HG03460 (cell line): ENCODE measurements around the gene PYGM.

ENCODE experiments used
- ATAC-seq: cut with Tn5 transposase; IDR thresholded peaks from one replicate; pipeline ENCODE4 v1.9.1; 2021; ENCODE audit not compliant: unreplicated experiment

Gene PYGM

GRCh38 chr11:64791781-64792291, 32.1 kb upstream of the PYGM start:
- no peak for ATAC-seq

GRCh38 chr11:64790205-64791095, 30.7 kb upstream of the PYGM start:
- no peak for ATAC-seq

DNA sequence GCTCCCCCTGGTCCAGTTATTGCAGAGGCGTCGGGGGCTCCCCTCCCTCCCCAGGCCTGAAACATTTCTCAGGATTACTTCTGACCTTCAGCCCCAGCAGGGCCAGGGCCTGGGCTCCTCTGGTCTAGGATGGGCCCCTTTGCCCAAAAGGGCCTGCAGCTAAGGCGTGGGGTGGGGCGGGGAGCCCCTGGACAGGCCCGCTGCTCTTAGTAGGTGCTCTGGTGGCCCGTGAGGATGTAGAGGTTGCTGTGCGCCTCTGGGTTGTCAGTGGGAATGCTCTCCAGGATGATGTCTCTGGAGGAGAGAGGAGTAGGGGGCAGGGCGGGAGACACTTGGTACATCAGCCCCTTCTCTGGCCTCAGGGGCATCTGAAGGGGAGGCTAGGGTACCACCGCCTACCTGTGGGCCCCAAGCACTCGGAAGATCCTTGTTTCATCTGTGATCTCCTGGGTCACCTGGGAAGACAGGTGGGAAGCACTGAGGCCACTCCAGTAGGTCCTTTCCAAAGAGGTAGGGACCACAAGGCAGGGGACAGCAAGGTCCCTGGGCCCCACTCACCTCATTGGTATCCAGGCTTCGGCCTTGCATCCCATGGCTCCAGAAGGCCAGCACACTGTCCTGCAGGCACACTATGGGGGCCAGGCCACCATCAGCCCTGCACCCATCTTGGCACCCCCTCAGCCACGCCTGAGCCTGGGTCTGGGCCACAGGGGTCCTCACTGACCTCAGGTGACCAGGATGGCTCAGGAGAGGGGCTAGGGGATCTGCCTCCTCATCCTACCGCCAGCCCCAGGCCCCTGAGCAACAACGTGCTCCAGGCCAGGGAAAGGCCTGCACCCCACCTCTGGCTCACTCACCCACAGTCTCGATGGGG, 29.8 kb upstream of the PYGM start:
- no peak for ATAC-seq

DNA sequence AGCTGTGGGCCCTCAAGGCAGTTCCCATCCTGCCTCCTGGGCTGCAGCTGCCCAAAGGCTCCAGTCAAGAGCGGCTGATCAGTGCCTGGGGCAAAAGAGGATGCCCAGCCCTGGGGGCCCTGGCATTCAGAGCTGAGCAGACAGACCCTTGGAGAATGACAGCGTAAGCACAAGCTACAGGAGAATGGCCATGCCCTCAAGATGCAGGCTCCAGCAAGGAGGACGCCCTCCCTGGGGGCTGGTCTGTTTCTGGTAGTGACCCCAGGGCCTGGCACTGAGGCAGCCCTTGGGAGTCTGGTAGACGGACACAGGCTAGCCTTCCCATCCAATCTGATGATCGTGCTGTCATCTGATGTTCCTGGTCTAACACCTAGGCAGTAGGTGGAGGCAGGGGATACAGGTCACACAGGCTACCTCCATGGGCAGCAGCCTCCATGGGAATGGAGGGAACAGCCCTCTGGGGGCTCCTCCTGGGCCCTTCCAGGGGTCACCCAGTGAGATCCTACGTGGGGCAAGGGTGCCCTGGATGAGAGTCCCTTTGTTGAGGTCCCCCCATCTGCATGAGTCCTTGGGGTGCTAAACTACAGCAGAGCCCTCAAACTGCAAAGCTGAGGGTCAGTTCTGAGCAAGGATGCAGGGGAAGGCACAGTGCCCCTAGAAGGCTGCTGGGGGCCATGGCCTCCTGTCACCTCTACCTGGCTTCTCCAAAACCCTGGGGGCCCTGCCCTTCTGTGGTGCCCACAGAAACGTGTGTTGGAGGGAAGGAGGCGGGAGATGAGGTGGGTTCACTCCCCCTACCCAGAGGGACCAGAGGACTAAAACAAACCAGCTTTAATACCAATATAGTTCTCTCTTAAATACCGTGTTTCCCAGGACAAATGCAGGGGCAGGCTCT, 28.8 kb upstream of the PYGM start:
- ATAC-seq, result no peak

DNA sequence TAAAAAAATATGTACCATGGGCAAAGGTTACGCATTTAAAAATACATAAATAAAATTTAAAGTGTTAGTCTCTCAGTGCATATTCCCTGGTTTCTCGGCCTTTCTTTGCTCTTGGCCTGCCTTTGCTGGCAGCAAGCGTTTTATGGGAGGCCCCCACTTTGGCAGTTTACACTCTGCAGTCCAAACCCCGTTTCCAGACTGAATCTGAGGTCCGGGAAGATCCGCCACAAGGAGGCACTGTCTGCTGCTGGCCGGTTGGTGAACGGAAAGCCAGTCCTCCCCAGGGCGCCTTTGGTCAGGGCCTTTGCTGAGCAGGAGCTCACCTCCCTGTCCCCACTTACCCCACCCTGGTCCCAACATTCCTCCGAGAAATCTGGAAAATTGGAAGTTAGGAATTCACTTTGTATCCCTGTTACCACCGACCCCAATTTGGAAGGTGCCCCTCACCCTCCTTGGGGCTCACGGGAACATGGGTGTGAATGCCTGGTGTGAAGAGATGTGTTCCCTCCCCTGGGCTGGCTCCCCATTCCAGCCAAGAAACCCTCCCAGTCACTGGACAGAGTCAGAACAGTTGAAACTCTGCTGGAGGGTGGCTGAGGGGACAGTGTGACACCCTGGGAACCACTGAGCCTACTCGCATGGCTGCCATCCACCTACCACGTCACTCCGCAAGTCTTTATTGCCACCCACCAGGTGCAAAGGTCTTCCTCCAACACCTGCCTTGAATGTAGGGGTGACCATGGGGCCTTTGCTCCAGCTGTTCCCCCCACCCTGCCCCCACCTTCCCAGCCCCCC, 27.9 kb upstream of the PYGM start:
- no peak for ATAC-seq

- ATAC-seq, result no peak
Observed at GRCh38 chr11:64786308-64786707, 26.5 kb upstream of the PYGM start.

GRCh38 chr11:64784813-64785581, 25.2 kb upstream of the PYGM start:
- ATAC-seq, result no peak

- peak; percentile 79 for ATAC-seq
Observed at GRCh38 chr11:64778473-64779298, 18.9 kb upstream of the PYGM start, which contains the start of gene SF1. Gene SF1 (minus strand): TSS chr11:64778542. CDS start chr11:64778392, 150 bp downstream.

DNA sequence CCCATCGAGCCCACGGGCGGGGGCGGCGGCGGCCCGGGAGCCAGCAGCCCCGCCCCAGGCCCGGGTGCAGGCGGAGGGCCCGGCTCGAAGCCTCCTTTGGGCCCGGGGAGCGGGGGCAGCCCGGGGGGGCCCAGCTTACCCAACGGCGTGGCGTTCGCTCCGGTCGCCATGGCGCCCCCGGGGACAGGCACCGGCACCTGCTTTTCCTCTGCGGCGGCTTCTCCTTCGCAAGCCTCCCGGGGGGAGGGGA, 18.4 kb upstream of the PYGM start:
- peak; percentile 6 for ATAC-seq

- peak; percentile 9 for ATAC-seq
Observed at GRCh38 chr11:64777449-64778222, 17.9 kb upstream of the PYGM start.

DNA sequence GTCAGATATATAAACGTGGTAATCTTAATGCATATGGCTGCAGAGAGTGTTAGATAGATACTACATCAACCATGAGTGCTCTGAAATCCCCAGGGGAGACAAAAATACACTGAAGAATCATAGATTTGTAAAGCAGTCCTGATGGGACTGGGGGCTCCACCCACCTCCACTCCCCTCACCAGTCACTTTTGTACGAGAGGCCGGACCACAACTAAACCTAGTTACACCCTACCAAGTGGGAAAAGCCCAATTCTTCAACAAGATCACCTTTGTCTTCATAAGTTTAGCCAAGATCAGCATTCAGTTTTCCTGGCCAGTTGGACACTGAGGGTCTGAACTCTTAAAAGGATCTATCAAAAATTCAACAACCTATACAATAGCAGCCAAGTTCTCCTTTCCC, 17.1 kb upstream of the PYGM start:
- no peak for ATAC-seq

GRCh38 chr11:64776425-64776824, 16.7 kb upstream of the PYGM start:
- no peak for ATAC-seq

- ATAC-seq, result no peak
Observed at GRCh38 chr11:64774144-64774543, 14.4 kb upstream of the PYGM start.

GRCh38 chr11:64772303-64773018, 12.7 kb upstream of the PYGM start:
- ATAC-seq, result no peak

- ATAC-seq, result no peak
Observed at GRCh38 chr11:64771861-64772260, 12.1 kb upstream of the PYGM start.

DNA sequence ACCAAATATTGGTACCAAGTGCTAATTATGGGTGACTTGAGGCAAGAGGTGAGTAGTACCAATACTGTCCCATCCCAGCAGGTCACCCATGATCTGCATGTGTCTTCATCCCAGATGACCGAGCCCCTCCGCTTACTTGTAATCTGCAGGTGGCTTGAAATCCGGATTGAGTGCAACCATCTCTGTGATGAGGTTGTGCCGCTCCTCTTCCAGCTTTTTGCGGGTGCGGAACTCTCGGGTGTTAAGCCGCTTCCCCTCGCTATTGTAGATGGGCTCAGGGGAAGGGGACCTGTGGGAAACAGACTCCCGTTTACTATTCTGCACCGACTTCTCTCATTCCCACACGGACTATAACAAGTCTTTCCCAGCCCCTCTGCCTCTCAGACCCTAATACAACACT, 10.3 kb upstream of the PYGM start:
- no peak for ATAC-seq

GRCh38 chr11:64769283-64769682, 9.5 kb upstream of the PYGM start:
- no peak for ATAC-seq
